ENCODE data around the gene SFTA2. TPM values are rescaled to one million over a fixed set of nuclear protein-coding genes. Genes with fewer than 3 reads are reported as not detected.
"Not testable (repeated sequence)": the region's sequence is repeated elsewhere in the genome, so short reads cannot be mapped to it uniquely, and the experiment has no call there.

The SFTA2 gene
- total RNA-seq, 1 donor, result not detected

DNA sequence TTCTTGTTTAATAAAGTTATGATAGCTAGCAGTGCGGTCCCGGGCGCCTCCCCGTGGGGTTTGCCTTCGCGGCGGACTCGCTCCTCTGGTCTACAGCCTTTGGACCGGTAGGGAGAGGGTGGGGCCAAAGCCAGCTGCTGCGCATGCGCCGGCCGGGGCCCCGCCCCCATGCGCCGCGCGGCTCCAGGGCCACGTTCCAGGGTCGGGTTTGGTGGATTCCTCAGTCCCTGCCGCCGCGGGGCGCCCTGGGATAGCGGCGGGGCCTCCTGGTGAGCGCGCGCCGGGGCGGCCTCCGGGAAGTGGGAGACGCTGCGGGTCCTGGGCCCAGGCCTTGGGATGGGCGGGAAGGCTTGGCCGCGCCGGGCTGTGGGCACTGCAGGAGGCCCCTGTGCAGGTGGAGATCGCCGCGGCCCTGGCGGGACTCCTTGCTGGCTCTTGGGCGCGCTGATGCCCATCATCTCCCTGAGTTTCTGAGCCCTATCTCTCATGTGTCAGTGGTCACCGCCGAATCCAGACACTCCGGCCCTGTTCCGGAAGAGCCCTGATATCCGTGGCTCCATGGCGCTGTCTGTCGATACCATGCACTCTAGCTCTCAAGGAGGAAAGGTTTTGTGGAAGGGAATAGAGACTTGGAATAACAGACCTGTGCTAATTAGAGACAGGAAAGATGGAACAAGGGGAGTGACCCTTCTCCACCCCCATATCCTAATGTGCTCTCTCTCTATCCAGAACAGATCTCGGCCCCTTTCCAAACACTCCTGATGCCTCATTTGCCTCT, 17.7 kb downstream of the SFTA2 start, which contains the start of gene VARS2:
TSS of gene VARS2 (plus strand) at position 163 of the 778 bp plus-strand sequence. CDS start at position 762, 599 bp downstream.
- H3K4me3 ChIP-seq (ENCODE audit: low read depth, low read length), result peak within 1 kb of the TSS; percentile 59
- TF ChIP-seq, protein P1, sequence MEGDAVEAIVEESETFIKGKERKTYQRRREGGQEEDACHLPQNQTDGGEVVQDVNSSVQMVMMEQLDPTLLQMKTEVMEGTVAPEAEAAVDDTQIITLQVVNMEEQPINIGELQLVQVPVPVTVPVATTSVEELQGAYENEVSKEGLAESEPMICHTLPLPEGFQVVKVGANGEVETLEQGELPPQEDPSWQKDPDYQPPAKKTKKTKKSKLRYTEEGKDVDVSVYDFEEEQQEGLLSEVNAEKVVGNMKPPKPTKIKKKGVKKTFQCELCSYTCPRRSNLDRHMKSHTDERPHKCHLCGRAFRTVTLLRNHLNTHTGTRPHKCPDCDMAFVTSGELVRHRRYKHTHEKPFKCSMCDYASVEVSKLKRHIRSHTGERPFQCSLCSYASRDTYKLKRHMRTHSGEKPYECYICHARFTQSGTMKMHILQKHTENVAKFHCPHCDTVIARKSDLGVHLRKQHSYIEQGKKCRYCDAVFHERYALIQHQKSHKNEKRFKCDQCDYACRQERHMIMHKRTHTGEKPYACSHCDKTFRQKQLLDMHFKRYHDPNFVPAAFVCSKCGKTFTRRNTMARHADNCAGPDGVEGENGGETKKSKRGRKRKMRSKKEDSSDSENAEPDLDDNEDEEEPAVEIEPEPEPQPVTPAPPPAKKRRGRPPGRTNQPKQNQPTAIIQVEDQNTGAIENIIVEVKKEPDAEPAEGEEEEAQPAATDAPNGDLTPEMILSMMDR (IDR thresholded peaks at IDR 0.05; ENCODE audit: insufficient read depth, low read depth, low read length), result peak; percentile 34
- DNase-seq (ENCODE audit: low read depth), result peak; percentile 93

DNA sequence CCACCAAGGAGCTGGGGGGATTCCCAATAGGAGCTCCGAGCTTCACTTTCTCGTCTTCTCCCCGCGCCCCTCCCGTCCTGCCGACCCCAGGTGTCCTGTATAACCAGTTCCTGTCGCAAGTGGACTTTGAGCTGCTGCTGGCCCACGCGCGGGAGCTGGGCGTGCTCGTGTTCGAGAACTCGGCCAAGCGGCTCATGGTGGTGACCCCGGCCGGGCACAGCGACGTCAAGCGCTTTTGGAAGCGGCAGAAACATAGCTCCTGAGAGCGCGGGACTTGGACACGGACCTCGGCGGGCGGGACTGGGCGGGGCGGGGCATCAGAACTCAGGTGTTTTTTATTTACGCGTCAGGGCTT, 18.3 kb downstream of the SFTA2 start:
- peak overlapping the region; percentile 48 for H3K4me3 ChIP-seq (ENCODE audit: low read depth, low read length)
- no peak for DNase-seq (ENCODE audit: low read depth)
- TF ChIP-seq, protein P1 (IDR thresholded peaks at IDR 0.05; ENCODE audit: insufficient read depth, low read depth, low read length), result no peak

DNA sequence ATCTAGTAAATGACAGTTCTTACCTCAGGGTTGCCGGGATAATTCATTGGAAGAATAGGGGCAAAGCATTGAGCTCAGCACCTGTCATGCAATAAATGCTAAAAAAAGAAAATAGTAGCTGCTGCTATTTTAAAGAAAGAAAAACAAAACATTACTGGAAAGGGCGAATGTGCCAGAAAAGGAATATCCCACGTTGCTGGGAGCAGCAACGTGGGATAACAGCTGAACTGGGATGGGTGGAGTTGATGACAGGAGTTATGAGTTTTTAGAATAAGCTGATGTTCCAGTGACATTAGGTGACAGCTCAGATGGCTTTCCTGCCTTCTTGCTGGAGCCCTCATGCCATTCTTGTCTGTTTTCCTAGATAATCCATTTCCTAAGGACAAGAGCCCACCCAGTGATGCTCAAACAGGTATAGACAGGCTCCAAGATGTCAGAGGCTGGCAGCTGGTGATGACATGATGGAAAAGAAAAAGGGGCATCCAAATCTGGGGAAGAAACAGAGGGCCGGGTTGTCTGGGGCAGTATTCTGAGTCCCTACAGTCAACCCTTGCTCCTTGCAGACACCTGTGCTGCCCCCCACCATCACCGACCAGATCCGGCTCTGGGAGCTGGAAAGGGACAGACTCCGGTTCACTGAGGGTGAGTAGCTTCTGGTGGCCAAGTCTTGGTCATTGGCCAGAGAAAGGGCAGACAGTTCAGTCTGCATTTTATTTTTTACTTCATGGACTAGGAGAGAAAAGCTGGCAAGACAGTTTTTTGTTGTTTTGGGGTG, 19.0 kb downstream of the SFTA2 start:
- TF ChIP-seq, protein P1 (IDR thresholded peaks at IDR 0.05; ENCODE audit: insufficient read depth, low read depth, low read length), result no peak
- no peak overlapping the region for H3K4me3 ChIP-seq (ENCODE audit: low read depth, low read length)
- DNase-seq (ENCODE audit: low read depth), result no peak

DNA sequence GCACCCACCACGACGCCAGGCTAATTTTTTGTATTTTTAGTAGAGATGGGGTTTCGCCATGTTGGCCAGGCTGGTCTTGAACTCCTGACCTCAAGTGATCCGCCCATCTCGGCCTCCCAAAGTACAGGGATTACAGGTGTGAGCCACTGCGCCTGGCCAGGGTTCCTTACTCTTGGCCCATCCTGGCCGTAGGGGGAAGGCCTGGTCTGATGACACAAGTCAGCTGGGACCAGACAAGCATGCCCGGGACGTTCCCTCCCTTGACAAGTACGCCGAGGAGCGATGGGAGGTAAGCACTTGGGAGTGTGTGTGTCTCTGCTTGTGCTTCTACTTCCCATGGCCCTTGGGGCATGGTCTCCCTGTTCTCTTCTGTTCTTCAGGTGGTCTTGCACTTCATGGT, 21.5 kb downstream of the SFTA2 start:
- not testable (repeated sequence) for H3K4me3 ChIP-seq (ENCODE audit: low read depth, low read length); DNase-seq (ENCODE audit: low read depth)

DNA sequence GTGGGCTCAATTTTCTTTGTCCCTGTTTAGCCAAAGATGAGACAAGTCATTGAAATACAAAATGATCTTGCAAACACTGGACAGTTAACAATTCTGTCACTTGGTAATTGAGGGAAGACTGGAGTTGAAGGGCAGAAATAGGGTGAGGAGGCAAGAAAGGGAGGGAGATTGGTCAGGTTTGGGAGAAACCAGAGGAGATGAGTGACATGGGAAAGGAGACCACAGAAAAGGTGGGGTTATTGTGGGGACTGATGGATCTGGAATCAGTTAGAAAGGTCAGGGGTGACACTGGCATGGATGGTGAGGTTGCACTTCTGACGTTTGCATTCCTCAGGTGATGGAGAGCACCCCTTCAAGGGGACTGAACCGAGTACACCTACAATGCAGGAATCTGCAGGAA, 23.3 kb downstream of the SFTA2 start:
- DNase-seq (ENCODE audit: low read depth), result no peak
- TF ChIP-seq, protein P1 (IDR thresholded peaks at IDR 0.05; ENCODE audit: insufficient read depth, low read depth, low read length), result no peak
- H3K4me3 ChIP-seq (ENCODE audit: low read depth, low read length), result peak overlapping the region; percentile 98

DNA sequence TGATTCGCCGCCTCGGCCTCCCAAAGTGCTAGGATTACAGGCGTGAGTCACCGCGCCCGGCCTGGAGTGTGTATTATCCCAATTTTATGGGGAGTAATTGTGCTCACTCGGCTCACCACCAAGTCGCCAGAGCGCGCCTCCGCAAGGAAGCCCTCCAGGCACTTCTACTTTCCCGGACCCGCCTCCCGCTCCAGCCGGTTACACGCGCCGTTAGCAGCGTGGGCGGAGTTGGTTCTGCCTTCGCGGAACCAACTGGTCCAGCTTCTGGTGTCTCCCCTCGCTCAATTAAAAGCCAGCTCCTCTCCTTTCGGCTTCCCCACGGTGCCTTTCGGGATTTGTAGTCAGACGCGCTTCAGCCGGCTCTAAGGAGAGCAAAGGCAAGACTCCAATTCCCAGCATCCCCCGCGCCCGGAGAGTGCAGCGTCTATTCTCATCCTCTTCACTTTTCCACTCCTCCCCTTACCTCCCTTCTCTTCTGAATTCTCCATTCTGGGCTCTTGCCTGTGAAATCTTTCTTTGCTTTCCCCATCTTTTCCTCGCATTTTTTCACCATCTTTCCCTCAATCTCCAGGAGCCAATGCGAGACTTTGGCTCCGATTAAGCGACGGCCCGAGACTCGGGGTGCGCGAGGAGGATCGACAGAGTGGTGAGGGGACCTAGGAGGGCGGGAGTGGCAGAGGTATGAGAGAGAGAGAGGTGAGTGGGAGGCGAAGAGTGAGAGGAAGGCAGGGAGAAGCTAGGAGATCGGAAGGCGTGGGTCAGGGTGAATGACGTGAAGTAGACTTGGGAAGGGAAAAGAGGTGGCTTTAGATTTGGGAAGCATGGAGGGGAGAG, 24.0 kb downstream of the SFTA2 start, which contains the start of gene GTF2H4:
TSS of gene GTF2H4 (plus strand) at position 450 of the 834 bp plus-strand sequence.
- TF ChIP-seq, protein P1 (IDR thresholded peaks at IDR 0.05; ENCODE audit: insufficient read depth, low read depth, low read length), result no peak
- DNase-seq (ENCODE audit: low read depth), result peak; percentile 99

DNA sequence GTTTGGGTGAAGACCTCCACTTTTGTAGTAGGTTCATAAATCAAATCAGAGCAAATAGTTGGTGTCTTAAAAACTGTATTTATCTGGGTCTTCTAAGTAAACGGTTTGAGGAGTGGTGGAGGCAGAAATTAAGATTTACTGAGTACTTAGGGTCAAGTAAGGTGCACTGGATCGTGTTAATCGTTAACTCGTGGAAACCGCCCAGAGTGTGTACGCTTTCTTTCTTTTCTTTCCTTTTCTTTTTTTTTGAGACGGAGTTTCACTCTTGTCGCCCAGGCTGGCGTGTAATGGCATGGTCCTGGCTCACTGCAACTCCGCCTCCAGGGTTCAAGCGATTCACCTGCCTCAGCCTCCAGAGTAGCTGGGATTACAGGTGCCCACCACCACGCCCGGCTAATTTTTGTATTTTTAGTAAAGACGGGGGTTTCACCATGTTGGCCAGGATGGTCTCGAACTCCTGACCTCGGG, 24.6 kb downstream of the SFTA2 start:
- peak overlapping the region; percentile 98 for H3K4me3 ChIP-seq (ENCODE audit: low read depth, low read length)
- not testable (repeated sequence) for DNase-seq (ENCODE audit: low read depth)

More for the DNA sequence above, 24.0 kb downstream of the SFTA2 start, which contains the start of gene GTF2H4:
- peak within 1 kb of the TSS; percentile 98 for H3K4me3 ChIP-seq (ENCODE audit: low read depth, low read length)
